GM12875 (cell line): Measurements from ENCODE around the gene PARD3B.

Experiments
- H3K4me3 ChIP-seq: one replicate; pipeline ENCODE4 v1.5.1; 2011; ENCODE audit warnings: low read depth, low read length, control low read depth
- CTCF ChIP-seq: IDR thresholded peaks from 2 replicates; pipeline ENCODE4 v1.5.1; 2011; ENCODE audit warnings: low read depth, mild to moderate bottlenecking, control low read depth, inconsistent platforms, low read length, moderate library complexity, borderline replicate concordance; ENCODE audit not compliant: insufficient read depth

Gene PARD3B

GRCh38 chr2:205337274-205337673, 792.0 kb downstream of the PARD3B start:
- no peak for TF ChIP-seq CTCF
- no peak overlapping the region for H3K4me3 ChIP-seq

GRCh38 chr2:205338156-205338555, 792.9 kb downstream of the PARD3B start:
- H3K4me3 ChIP-seq, result no peak overlapping the region
- no peak for TF ChIP-seq CTCF

- no peak overlapping the region for H3K4me3 ChIP-seq
- TF ChIP-seq CTCF, result no peak
These were observed 797.8 kb downstream of the PARD3B start for GRCh38 chr2:205343103-205343502.

GRCh38 chr2:205346649-205347048, 801.4 kb downstream of the PARD3B start:
- no peak for TF ChIP-seq CTCF

GRCh38 chr2:205347899-205348298, 802.6 kb downstream of the PARD3B start:
- H3K4me3 ChIP-seq, result no peak overlapping the region
- TF ChIP-seq CTCF, result no peak

More at GRCh38 chr2:205346649-205347048, 801.4 kb downstream of the PARD3B start:
- H3K4me3 ChIP-seq, result no peak overlapping the region

GRCh38 chr2:205352094-205352493, 806.8 kb downstream of the PARD3B start:
- TF ChIP-seq CTCF, result no peak
- H3K4me3 ChIP-seq, result no peak overlapping the region

- H3K4me3 ChIP-seq, result no peak overlapping the region
- no peak for TF ChIP-seq CTCF
These were observed 807.3 kb downstream of the PARD3B start for GRCh38 chr2:205352593-205352992.
